Measurements from ENCODE around the gene FBXL15.

The FBXL15 gene

DNA sequence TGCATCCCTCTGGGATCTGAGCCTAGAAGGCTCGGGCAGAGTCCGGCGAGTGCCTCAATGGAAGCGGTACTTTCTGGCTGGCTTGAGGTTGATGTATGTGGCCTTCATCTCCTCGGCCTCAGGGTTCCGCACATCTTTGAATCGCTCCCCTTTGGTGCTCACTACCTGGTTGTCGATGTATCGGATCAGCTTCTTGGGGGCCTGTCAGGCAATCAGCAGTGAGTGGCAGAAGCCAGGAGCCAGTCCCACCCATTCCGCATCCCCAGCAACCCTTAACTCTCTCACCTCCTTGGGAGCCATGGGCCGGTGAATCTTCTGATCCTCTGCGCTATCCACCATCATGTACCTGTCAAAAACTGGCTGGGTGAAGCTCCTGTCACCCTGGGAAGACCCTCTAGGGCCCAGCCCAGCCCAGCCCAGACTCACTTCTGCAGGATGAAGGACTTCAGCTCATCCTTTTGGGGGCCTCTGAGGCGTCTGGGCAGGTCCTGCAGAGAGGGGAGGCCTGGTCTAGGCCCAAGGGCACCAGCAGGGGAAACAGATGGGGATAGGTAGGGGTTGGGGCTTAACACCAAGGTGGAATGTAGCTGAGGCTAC, 2.8 kb downstream of the FBXL15 start:
- Histone ChIP-seq H3K4me3 (ENCODE audit: low read depth in 1 of 2, low read length in 1 of 2) (no peak overlapping the region), H3K27me3 (peaks cover 17% of the 10 kb centered on the region), H3K9me3 (no peaks in the 10 kb centered on the region), H3K36me3 (peaks cover 16% of the 10 kb centered on the region), H3K27ac (no peak overlapping the region), H3K4me1 (ENCODE audit: control insufficient read depth in 1 of 2, insufficient read depth in 1 of 2, low read depth in 1 of 2, low read length in 1 of 2) (peaks cover 37 to 45% of the 10 kb centered on the region in 2 experiments)
- TF ChIP-seq, protein P1, sequence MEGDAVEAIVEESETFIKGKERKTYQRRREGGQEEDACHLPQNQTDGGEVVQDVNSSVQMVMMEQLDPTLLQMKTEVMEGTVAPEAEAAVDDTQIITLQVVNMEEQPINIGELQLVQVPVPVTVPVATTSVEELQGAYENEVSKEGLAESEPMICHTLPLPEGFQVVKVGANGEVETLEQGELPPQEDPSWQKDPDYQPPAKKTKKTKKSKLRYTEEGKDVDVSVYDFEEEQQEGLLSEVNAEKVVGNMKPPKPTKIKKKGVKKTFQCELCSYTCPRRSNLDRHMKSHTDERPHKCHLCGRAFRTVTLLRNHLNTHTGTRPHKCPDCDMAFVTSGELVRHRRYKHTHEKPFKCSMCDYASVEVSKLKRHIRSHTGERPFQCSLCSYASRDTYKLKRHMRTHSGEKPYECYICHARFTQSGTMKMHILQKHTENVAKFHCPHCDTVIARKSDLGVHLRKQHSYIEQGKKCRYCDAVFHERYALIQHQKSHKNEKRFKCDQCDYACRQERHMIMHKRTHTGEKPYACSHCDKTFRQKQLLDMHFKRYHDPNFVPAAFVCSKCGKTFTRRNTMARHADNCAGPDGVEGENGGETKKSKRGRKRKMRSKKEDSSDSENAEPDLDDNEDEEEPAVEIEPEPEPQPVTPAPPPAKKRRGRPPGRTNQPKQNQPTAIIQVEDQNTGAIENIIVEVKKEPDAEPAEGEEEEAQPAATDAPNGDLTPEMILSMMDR (IDR thresholded peaks at IDR 0.05): no peak

DNA sequence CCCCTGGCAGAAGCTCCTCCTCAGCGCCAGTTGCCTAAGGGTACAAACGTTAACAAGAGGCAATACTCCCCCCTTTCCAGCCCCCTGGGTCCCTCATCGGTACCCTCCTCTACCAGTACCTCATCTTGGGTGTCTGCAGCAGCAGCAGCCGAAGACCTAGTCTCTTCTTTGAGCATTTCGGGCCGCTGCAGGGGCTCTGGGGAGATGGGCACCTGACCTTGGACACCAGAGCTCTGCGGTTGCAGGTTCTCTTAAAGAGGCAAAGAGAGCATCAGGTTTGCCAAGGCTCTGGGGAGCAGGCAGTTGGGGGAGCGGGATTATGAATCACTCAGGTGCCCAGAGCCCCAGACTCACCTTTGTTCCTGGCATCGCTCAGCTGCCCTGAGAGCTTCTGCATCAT, 3.5 kb downstream of the FBXL15 start:
- Histone ChIP-seq H3K27ac (no peak overlapping the region), H3K4me3 (ENCODE audit: low read depth in 1 of 2, low read length in 1 of 2) (no peak overlapping the region), H3K27me3 (peaks cover 10% of the 10 kb centered on the region), H3K4me1 (ENCODE audit: control insufficient read depth in 1 of 2, insufficient read depth in 1 of 2, low read depth in 1 of 2, low read length in 1 of 2) (peaks cover 34 to 41% of the 10 kb centered on the region in 2 experiments), H3K9me3 (no peaks in the 10 kb centered on the region), H3K36me3 (peaks cover 16% of the 10 kb centered on the region)
- TF ChIP-seq, protein P1 (IDR thresholded peaks at IDR 0.05): no peak

DNA sequence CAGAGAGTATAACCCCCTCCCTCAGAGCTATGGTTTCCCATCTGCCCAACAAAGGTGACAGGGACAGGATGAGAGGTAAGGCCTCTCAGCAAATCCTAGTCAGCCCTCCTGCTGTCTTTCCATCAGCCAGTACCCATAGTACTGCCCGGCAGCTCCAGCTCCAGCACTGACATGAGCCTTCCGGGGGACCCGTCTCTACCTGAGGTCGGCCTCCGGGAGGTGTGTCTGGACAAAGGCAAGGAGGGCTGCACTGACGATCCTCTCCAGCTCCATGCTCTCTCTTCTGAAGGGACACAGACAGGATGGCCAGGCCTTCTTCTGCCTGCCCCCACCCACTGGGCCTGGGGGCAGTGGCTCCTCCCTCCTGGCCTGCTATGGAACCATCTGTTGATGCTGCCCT, 4.3 kb downstream of the FBXL15 start:
- H3K27ac ChIP-seq: no peak overlapping the region
- no peaks in the 10 kb centered on the region for H3K9me3 ChIP-seq
- TF ChIP-seq, protein P1 (IDR thresholded peaks at IDR 0.05): no peak

DNA sequence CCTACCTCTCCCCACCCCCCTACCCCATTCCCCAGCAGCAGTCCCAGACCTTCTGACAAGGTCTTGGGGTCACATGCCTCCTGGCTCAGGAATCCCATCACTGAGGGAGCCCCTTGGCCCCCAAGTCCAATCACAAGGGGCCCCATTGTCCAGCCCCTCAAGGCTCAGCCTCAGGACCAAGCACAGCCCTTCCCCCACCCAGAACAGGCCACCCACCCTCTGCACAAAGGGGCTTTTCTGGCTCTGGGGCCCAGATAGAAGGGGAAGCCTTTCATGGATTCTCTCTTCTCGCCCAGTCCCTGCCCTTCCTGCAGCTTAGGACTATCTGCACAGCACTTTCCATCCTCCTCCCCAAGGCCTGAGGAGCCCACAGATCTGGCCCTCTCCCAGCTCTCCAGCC, 4.8 kb downstream of the FBXL15 start:
- H3K27me3 ChIP-seq: no peaks in the 10 kb centered on the region
- H3K36me3 ChIP-seq: peaks cover 16% of the 10 kb centered on the region
- no peaks in the 10 kb centered on the region for H3K9me3 ChIP-seq
- TF ChIP-seq, protein P1 (IDR thresholded peaks at IDR 0.05): no peak
- no peak overlapping the region for H3K27ac ChIP-seq
- peaks cover 21 to 28% of the 10 kb centered on the region in 2 experiments for H3K4me1 ChIP-seq (ENCODE audit: control insufficient read depth in 1 of 2, insufficient read depth in 1 of 2, low read depth in 1 of 2, low read length in 1 of 2)
- no peak overlapping the region for H3K4me3 ChIP-seq (ENCODE audit: low read depth in 1 of 2, low read length in 1 of 2)

More for the DNA sequence above, 4.3 kb downstream of the FBXL15 start:
- Histone ChIP-seq H3K36me3 (peaks cover 16% of the 10 kb centered on the region), H3K27me3 (peaks cover 2% of the 10 kb centered on the region), H3K4me1 (ENCODE audit: control insufficient read depth in 1 of 2, insufficient read depth in 1 of 2, low read depth in 1 of 2, low read length in 1 of 2) (peaks cover 26 to 33% of the 10 kb centered on the region in 2 experiments), H3K4me3 (ENCODE audit: low read depth in 1 of 2, low read length in 1 of 2) (no peak overlapping the region)

DNA sequence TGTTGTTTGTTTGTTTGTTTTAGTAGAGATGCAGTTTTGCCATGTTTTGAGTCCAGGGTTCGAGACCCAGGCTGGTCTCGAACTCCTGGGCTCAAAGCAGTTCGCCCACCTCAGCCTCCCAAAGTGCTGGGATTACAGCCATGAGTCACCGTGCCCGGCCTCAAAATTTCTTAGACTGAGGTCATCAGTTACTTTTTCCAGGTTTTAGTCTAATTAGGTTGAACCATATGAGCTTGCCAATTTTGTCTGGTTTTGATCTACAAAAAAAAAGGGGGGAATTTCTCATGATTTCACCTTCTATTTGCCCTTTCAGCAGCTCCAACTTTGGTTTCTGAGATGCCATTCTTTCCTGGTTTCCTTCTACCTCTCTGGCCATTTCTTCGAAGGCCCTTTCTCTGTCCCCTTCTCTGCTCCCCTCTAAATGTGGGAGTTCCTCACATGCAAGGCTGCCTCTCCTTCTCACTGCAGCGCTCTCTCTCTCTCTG, 6.2 kb downstream of the FBXL15 start:
- H3K36me3 ChIP-seq: peaks cover 16% of the 10 kb centered on the region
- H3K4me1 ChIP-seq (ENCODE audit: control insufficient read depth in 1 of 2, insufficient read depth in 1 of 2, low read depth in 1 of 2, low read length in 1 of 2): peaks cover 20 to 22% of the 10 kb centered on the region in 2 experiments
- H3K27ac ChIP-seq: no peak overlapping the region
- no peak overlapping the region for H3K4me3 ChIP-seq (ENCODE audit: low read depth in 1 of 2, low read length in 1 of 2)
- H3K9me3 ChIP-seq: no peaks in the 10 kb centered on the region
- TF ChIP-seq, protein P1 (IDR thresholded peaks at IDR 0.05): no peak
- no peaks in the 10 kb centered on the region for H3K27me3 ChIP-seq
